Immature natural killer cell (primary cell): ENCODE data around the gene TFEB. TPM values are rescaled to one million over a fixed set of nuclear protein-coding genes. Genes with fewer than 3 reads are reported as not detected.
"Not testable (repeated sequence)": the region's sequence is repeated elsewhere in the genome, so short reads cannot be mapped to it uniquely, and the experiment has no call there.

ENCODE experiments used
- DNase-seq, 3 donors: peaks; one replicate each; pipeline ENCODE4 v3.0.0; 2022; ENCODE audit warnings: mixed read lengths in 1 of 3
- H3K27ac Mint-ChIP-seq, 6 donors: one replicate each; pipeline ENCODE4 v1.8.0; 2020; ENCODE audit warnings: mixed read lengths in 6 of 6, mild to moderate bottlenecking in 5 of 6, inconsistent platforms in 4 of 6, moderate library complexity in 3 of 6
- H3K27me3 Mint-ChIP-seq, 3 donors: one replicate each; pipeline ENCODE4 v1.8.0; 2020 to 2021; ENCODE audit warnings: low read depth in 3 of 3, mild to moderate bottlenecking in 3 of 3, mixed read lengths in 3 of 3, moderate library complexity in 3 of 3, inconsistent platforms in 1 of 3
- H3K36me3 Mint-ChIP-seq, 3 donors: one replicate each; pipeline ENCODE4 v1.8.0; 2020; ENCODE audit warnings: mixed read lengths in 3 of 3, inconsistent platforms in 2 of 3, mild to moderate bottlenecking in 2 of 3
- H3K4me1 Mint-ChIP-seq, 2 donors: one replicate each; pipeline ENCODE4 v1.8.0; 2020; ENCODE audit warnings: inconsistent platforms in 2 of 2, mild to moderate bottlenecking in 2 of 2, mixed read lengths in 2 of 2, moderate library complexity in 1 of 2
- H3K4me3 Mint-ChIP-seq, 5 donors: one replicate each; pipeline ENCODE4 v1.8.0; 2020; ENCODE audit warnings: mild to moderate bottlenecking in 5 of 5, mixed read lengths in 5 of 5, inconsistent platforms in 3 of 5, moderate library complexity in 3 of 5
- H3K9me3 Mint-ChIP-seq, 6 donors: one replicate each; pipeline ENCODE4 v1.8.0; 2020; ENCODE audit warnings: mild to moderate bottlenecking in 6 of 6, mixed read lengths in 6 of 6, inconsistent platforms in 4 of 6, moderate library complexity in 3 of 6
- polyA plus RNA-seq, 3 donors: library from polyadenylated mRNA; unstranded; fragments of 300-500 nt; fragmentation: Illumina TruSeq; gene quantifications; one replicate each; pipeline ENCODE4 v1.2.3, GENCODE V29; 2021

TFEB gene
- polyA plus RNA-seq, 3 donors from 2014 or later = 18.9 to 62.3 (median 23.9) TPM

DNA sequence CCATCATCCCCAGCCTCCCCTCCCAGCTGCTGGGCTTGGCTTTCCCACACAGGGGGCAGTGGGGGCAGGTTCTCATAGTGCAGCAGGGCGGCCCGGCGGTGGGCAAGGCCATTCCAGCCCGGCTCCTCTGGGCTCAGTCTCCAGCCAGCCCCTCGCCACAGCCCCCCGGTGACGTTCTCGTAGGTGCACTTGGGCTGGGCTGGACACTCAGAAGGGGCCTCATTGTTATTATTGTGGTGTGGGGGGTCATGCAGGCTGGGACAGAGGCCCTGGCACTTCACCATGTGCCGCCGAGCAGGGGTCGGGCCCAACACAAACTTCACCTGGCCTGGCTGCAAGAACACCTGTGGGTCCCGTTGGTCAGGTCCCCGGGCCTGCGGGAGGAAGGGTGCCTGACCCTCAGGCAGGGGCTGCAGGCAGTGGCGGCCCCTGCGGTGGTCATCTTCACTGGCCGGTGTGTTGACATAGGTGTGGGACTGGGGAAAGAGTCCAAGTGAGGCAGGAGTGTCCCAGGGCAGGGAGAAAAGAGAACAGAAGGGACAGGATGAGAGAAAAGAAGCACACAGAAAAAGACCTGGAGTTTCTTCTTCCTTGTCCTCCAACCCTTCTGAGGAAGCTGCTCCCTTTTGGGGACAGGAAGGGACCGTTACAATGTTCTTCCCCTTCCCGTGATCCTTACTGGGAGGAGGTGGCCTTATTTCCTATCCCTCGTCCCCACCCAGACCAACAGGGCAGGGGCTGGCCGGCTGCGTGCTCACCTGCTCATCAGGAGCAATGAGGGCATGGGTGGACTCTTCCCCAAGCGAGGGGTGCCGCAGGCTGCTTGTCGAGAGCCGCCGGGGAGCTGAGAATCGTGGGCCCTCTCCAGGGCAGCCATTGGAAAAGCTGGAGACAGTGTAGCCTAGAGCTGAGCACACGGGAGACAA is 35.9 kb upstream of the TFEB start:
- Mint-ChIP-seq H3K4me3 (no peak overlapping the region), H3K4me1 (peaks cover 11 to 12% of the 10 kb centered on the region in 2 donors), H3K36me3 (peaks cover 10 to 28% (median 16%) of the 10 kb centered on the region in 3 donors), H3K27ac (no peak overlapping the region), H3K9me3 (no peaks in the 10 kb centered on the region), H3K27me3 (no peaks in the 10 kb centered on the region)
- no peak for DNase-seq

DNA sequence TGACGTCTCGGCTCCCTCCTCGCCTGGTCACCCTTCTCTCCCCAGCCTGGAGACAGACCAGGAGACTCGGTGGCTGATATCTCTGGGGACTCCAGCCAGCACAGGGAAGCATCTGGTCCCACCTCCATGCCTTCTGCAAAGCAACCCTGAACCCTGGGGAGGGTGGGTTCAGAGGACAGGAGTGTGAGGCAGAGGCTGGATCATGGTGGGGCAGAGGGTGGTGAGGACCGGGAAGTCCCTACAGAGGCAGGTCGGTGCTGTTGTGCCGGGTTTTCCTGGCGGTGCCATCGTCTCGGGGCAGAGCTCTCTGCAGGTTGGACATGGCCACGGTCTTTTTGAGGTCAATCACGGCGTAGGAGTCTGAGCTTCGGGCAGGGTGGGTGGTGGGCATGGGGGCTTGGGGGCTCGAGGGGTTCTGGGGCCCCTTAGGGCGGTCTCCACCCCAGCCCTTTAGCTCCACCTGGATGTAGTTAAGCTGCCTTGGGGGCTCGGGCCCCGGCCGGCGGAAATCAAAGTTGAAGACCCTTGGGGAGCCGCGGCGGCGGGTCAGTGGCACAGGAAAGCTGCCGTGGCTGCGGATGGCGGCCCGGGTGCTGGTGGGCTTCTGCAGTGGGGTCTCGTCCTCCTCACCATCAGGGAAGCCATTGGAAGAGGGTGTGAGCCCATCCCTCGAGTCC is 35.1 kb upstream of the TFEB start:
- Mint-ChIP-seq H3K27me3 (no peaks in the 10 kb centered on the region), H3K27ac (no peak overlapping the region)

GRCh38 chr6:41769376-41769775 is 34.0 kb upstream of the TFEB start:
- no peak for DNase-seq
- Mint-ChIP-seq H3K4me1 (peaks cover 11 to 12% of the 10 kb centered on the region in 2 donors), H3K4me3 (no peak overlapping the region), H3K27ac (peak overlapping the region in 2 of 6 donors; percentile 6 to 66), H3K9me3 (no peaks in the 10 kb centered on the region), H3K27me3 (no peaks in the 10 kb centered on the region), H3K36me3 (peaks cover 7 to 17% (median 10%) of the 10 kb centered on the region in 3 donors)

More for the DNA sequence above, 35.1 kb upstream of the TFEB start:
- peaks cover 11 to 12% of the 10 kb centered on the region in 2 donors for H3K4me1 Mint-ChIP-seq
- no peaks in the 10 kb centered on the region for H3K9me3 Mint-ChIP-seq
- peaks cover 10 to 28% (median 16%) of the 10 kb centered on the region in 3 donors for H3K36me3 Mint-ChIP-seq
- DNase-seq = no peak
- no peak overlapping the region for H3K4me3 Mint-ChIP-seq

GRCh38 chr6:41768545-41769308 is 33.3 kb upstream of the TFEB start:
- Mint-ChIP-seq H3K4me3 (no peak overlapping the region), H3K27me3 (peaks cover 0 to 2% (median 0%) of the 10 kb centered on the region in 3 donors), H3K27ac (peak overlapping the region in 5 of 6 donors; percentile 36 to 66 (median 44))

DNA sequence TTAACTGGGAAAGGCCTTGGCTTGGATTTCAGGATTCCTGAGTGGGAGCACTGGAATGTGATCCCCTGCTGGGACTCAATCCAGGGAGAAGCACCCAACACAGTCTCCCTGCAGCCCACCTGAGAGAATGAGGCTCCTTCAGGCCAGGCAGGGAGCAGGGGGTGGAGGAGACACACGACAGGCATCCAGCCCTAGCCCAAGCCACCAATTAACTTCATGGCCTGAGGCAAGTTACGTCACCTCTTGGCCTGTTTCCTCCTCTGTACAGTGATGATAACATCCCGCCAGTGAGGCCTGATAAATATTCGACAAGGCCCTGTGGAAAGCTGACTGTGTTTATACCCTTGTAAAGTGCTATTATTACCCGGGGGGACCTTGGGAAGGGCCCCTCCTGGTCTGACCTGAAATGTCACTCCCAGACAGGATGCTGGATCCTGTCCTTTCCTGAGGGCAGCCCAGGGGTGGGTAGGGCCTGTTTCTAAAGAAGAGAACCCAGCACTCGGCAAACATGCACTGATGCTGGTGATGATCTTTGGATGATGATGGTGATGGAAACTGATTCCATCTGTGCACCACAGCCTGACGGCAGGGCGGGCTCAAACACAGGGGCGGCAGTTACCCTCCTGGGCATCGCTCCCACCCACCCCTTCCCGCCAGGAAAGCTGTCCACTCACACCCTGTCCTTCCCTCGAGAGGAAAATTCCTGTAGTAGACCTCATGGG is 31.9 kb upstream of the TFEB start:
- DNase-seq = no peak
- H3K4me1 Mint-ChIP-seq = peaks cover 11 to 12% of the 10 kb centered on the region in 2 donors
- no peak overlapping the region for H3K27ac Mint-ChIP-seq
- H3K36me3 Mint-ChIP-seq = peaks cover 4 to 10% (median 4%) of the 10 kb centered on the region in 3 donors
- no peak overlapping the region for H3K4me3 Mint-ChIP-seq
- peaks cover 0 to 6% (median 0%) of the 10 kb centered on the region in 3 donors for H3K27me3 Mint-ChIP-seq
- no peaks in the 10 kb centered on the region for H3K9me3 Mint-ChIP-seq

More at GRCh38 chr6:41768545-41769308, 33.3 kb upstream of the TFEB start:
- DNase-seq = no peak
- H3K9me3 Mint-ChIP-seq = no peaks in the 10 kb centered on the region
- H3K36me3 Mint-ChIP-seq = peaks cover 4 to 14% (median 10%) of the 10 kb centered on the region in 3 donors
- peaks cover 11 to 12% of the 10 kb centered on the region in 2 donors for H3K4me1 Mint-ChIP-seq

DNA sequence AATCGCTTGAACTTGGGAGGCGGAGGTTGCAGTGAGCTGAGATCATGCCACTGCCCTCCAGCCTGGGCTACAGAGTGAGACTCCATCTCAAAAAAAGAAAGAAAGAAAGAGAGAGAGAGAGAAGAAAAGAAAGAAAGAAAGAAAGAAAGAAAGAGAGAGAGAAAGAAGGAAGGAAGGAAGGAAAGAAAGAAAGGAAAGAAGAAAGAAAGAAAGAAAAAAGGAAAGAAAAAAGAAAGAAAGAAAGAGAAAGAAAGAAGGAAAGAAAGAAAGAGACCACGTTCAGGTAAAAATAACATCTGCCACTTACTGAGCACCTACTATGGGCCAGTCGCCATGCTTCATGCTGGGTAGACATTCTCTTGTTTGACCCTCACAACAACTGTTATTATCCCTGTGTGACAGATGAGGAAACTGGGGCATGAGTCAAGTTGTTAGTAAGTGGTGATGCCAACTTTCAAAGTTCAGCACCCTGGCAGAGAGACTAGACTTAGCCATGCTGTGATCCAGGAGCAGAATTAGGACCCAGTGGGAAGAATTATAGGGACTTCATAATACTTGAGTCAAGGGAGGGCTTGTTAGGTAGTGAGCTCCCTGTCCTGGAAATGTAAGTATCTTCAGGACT is 30.7 kb upstream of the TFEB start:
- H3K27ac Mint-ChIP-seq, H3K4me3 Mint-ChIP-seq: not testable (repeated sequence)

DNA sequence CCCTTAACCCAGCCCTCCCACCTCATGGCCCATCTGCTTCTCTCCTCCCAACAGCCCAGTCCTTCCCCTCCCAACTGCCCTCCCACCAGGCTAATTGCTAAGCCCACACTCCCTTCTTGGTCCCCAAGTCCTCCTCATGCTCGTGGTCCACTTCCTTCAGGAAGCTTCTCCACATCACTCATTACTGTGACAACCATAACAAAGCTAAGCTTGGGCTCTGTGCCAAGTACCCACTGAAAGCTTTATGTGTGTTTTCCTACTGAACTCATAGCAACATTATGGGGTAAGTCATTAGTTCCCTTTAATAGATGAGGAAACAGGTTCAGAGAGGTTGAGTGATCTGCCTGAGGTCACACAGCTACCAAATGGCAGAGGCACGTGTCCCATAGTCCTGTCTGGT is 28.1 kb upstream of the TFEB start:
- Mint-ChIP-seq H3K4me1 (peaks cover 5% of the 10 kb centered on the region in 2 donors), H3K36me3 (no peaks in the 10 kb centered on the region), H3K27ac (no peak overlapping the region), H3K4me3 (no peak overlapping the region), H3K27me3 (peaks cover 0 to 6% (median 3%) of the 10 kb centered on the region in 3 donors), H3K9me3 (no peaks in the 10 kb centered on the region)
- DNase-seq = no peak

More for the DNA sequence above, 30.7 kb upstream of the TFEB start:
- H3K9me3 Mint-ChIP-seq, H3K27me3 Mint-ChIP-seq, H3K36me3 Mint-ChIP-seq, DNase-seq: not testable (repeated sequence)
- H3K4me1 Mint-ChIP-seq = peaks cover 11 to 12% of the 10 kb centered on the region in 2 donors

DNA sequence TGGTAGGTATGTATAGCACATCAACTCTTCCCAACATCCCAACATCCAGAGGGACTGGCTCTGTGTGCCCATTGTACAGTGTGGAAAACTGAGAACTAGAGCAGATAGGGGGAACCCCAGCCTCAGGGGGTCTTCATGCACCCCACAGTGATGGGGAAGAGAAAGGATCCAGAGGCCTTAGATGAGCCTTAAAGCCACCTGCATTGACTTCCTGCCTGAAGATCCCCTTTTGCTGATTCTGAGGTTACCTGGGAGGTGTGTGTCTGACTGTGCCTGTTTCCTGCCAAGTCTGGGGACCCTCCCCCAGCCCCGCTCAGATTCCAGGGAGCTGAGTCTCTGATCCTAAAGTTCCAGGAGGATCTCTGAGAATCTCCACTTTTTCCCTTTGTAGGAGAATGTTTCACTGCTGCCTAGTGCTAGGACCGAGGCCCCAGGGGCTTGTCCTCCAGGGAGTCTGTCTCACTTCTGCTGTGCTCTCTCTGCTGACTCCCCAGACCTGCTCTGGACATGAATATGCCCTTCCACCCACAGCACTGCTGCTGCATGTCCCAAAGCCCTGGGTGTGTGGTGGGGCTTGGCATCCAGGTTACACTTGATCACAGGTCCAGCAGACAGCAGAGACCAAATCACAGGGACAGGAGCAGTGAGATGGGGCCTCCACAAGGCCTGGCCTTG is 24.6 kb upstream of the TFEB start:
- Mint-ChIP-seq H3K4me1 (no peaks in the 10 kb centered on the region), H3K4me3 (no peak overlapping the region), H3K36me3 (no peaks in the 10 kb centered on the region), H3K27ac (peak overlapping the region in 1 of 6 donors; percentile 49), H3K9me3 (no peaks in the 10 kb centered on the region), H3K27me3 (peaks cover 0 to 9% (median 5%) of the 10 kb centered on the region in 3 donors)
- DNase-seq = no peak

DNA sequence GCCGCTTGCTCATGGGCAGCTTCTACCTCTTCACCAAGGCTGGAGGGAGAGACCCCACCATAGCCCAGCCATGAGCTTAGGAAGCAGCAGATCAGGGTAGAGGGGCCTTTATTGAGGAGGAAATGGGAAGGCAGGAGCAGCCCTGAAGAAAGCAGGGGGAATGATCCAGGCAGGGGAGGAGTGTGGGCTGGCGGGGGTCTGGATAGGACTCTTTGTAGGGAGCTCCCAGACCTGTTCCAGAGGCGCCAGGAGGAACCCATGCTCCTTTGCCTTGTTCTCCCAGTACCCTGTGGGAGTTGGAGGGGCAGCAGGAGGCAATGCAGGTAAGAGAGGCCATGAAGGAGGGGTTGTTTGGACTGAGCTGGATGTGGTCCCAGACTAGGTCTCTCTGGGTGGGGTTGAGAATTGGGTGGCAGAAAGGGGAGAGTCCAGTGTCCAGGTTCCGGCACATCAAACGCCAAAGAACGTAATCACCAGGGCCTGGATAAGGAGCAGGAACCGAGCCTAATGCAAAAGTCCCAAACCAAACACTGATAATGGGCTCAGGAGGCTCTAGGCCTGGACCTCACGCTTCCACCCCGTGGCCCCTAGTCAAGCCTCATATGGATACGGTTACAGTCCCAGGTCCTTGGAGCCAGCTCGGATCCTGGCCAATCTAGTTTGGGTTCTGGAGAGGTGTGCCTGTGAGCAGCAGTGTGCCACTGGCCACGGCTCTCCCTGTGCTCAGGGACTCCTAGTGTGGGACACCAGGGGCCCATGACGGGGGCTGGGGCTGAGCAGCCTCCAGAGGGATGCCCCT is 23.9 kb upstream of the TFEB start:
- DNase-seq = no peak
- Mint-ChIP-seq H3K36me3 (no peaks in the 10 kb centered on the region), H3K9me3 (no peaks in the 10 kb centered on the region), H3K4me3 (no peak overlapping the region), H3K27me3 (peaks cover 0 to 9% (median 5%) of the 10 kb centered on the region in 3 donors), H3K27ac (no peak overlapping the region), H3K4me1 (no peaks in the 10 kb centered on the region)

GRCh38 chr6:41758641-41759035 is 23.2 kb upstream of the TFEB start:
- H3K36me3 Mint-ChIP-seq = no peaks in the 10 kb centered on the region
- no peaks in the 10 kb centered on the region for H3K4me1 Mint-ChIP-seq
- H3K27me3 Mint-ChIP-seq = peaks cover 0 to 7% (median 5%) of the 10 kb centered on the region in 3 donors
- H3K9me3 Mint-ChIP-seq = no peaks in the 10 kb centered on the region
- H3K27ac Mint-ChIP-seq = no peak overlapping the region
- no peak for DNase-seq
- no peak overlapping the region for H3K4me3 Mint-ChIP-seq

DNA sequence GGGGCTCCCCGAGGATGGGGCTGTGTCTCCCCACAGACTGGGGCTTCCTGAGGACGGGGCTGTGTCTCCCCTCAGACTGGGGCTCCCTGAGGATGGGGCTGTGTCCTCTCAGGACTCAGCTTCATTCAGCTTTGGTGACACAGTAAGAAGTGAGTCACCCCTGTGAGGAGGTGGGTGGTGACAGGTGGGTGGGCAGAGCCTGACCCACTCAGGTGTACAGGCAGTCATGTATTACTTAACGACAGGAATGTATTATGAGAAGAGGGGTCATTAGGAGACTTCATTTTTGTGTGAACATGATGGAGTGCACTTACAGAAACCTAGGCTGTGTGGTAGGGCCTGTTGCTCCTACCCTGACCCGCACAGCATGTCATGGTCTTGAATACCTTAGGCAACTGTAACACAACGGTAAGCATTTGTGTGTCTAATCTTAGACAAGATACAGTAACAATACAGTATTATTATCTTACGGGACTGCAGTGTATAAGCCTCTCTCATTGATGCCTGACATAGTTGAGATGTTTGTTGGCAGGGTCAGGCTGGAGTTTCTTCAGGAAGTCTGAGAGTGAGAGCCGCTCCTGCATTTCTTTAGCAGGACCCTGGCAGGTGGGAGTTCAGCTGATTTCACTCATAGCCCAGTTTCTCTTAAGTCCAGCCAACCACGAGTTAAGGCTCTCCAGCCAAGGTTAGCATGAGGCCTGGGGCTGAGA is 22.7 kb upstream of the TFEB start:
- no peak for DNase-seq
- Mint-ChIP-seq H3K9me3 (no peaks in the 10 kb centered on the region), H3K36me3 (no peaks in the 10 kb centered on the region), H3K4me3 (no peak overlapping the region), H3K27ac (no peak overlapping the region), H3K4me1 (no peaks in the 10 kb centered on the region), H3K27me3 (peaks cover 0 to 5% (median 5%) of the 10 kb centered on the region in 3 donors)
